ENCODE results near the gene CNOT6L.

Gene CNOT6L

GRCh38 chr4:77815636-77816035, 3.5 kb downstream of the CNOT6L start:
- TF ChIP-seq POLR2A (IDR thresholded peaks at IDR 0.05; ENCODE audit: low read depth, low read length): no peak
- no peak for DNase-seq (ENCODE audit: insufficient read length, low spot score)
- no peak for FAIRE-seq

DNA sequence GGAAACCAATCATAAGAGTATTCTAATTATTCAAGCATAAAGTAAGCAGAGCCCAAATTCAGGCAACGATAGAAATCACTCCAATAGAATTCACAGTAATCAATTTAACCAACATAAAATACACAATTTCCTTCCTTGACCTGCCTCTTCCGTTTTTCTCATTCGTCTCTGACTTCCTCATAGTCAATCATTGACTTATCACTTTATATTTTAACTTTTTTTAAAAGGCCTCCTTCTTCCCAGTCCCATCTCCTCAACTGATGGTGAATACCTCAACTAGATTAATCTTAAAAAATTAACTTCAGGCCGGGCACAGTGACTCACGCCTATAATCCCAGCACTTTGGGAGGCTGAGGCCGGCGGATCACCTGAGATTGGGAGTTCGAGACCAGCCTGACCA, 13.3 kb downstream of the CNOT6L start:
- FAIRE-seq (no peak), DNase-seq (ENCODE audit: insufficient read length, low spot score) (no peak)
- no peak for TF ChIP-seq POLR2A (IDR thresholded peaks at IDR 0.05; ENCODE audit: low read depth, low read length)

GRCh38 chr4:77804471-77804870, 14.7 kb downstream of the CNOT6L start:
- DNase-seq (ENCODE audit: insufficient read length, low spot score) (no peak), FAIRE-seq (no peak)
- no peak for TF ChIP-seq POLR2A (IDR thresholded peaks at IDR 0.05; ENCODE audit: low read depth, low read length)

DNA sequence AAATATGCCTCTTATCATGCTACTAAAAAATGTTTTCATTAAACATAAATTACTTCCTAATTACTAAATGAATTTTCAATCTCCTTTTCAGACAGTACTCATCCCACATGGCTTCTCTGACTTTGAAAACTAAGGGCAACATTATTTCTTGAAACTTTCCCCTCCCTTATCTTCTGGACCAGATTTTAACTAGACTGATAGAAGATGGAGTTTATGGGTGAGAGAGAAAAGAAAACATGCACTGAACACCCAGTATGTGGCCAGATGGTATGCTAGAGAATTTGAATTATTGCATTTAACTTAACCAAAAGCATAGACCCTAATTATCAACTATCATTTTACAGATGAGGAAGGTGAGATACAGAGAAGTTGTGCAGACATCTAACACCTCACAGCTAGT, 16.8 kb downstream of the CNOT6L start:
- FAIRE-seq (no peak), DNase-seq (ENCODE audit: insufficient read length, low spot score) (no peak)
- no peak for TF ChIP-seq POLR2A (IDR thresholded peaks at IDR 0.05; ENCODE audit: low read depth, low read length)

DNA sequence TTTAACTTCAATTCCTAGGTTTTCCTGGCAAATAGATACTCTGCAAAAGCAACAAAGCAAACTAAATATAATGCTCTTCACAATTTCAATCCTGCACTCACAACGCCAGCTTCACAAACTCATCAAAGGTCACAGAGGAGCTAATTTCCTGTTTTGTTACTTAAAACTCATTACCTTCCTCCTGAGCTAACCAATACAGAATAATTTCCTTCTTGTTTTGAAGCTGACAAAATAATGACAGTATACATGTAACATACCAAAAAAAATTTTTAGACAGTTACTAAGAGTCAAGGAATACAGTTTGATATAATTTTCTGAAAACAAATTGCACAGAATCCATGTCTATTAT, 17.9 kb downstream of the CNOT6L start:
- FAIRE-seq (no peak), DNase-seq (ENCODE audit: insufficient read length, low spot score) (no peak)
- no peak for TF ChIP-seq POLR2A (IDR thresholded peaks at IDR 0.05; ENCODE audit: low read depth, low read length)

DNA sequence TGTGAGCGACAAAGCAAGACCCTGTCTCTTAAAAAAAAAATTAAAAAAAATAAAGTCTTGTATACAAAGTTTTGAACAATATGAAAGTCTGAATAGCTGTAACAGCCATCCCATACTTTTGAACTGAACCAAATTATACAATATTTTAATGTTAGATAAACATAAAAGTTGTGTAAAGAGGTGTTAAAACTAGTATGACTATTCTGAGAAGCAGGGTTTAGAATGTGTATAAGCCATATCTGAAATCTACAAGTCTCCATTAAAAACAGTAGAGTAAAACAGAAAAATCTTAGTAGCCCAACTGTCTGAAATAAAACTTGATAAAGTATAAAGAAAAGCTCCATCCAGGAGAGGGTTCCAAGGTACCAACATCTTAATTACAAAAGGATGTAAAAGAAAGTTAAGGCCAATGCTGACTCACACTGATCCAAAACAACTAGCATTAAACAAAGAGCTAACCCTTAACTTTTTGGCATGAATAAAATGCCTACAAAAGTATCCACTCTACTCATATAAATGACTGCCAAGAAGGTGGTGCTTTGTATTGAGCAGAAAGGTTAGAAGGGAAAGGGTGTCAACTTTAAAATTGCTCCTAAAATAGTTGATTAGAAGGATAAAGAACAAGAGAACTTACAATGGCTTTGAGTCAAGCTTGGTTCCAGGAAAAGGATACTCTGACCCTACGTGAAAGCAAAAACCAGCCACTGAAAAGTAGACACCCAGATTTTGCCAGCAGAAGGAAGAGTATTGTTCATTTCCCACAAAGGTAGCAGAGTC, 18.5 kb downstream of the CNOT6L start:
- DNase-seq (ENCODE audit: insufficient read length, low spot score) (no peak), FAIRE-seq (no peak)
- TF ChIP-seq POLR2A (IDR thresholded peaks at IDR 0.05; ENCODE audit: low read depth, low read length): no peak

DNA sequence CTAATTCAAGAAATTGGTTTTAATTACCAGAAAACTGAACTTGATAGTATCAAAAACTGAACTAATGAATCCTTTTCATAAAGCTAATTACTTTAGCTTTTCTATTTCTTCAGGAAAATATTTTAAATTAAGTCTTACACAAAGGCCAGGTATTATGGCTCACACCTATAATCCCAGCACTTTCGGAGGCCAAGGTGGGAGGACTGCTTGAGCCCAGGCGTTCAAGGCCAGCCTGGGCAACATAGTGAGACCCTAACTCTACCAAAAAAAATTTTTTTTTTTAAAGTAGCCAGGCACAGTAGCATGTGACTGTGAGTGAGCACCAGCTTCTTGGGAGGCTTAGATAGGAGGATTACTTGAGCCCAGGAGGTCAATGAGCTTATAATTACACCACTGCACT, 19.1 kb downstream of the CNOT6L start:
- no peak for DNase-seq (ENCODE audit: insufficient read length, low spot score)
- TF ChIP-seq POLR2A (IDR thresholded peaks at IDR 0.05; ENCODE audit: low read depth, low read length): no peak
- no peak for FAIRE-seq

- DNase-seq (ENCODE audit: insufficient read length, low spot score) (no peak), FAIRE-seq (no peak)
- no peak for TF ChIP-seq POLR2A (IDR thresholded peaks at IDR 0.05; ENCODE audit: low read depth, low read length)
These were observed 20.8 kb downstream of the CNOT6L start for GRCh38 chr4:77798385-77798784.

DNA sequence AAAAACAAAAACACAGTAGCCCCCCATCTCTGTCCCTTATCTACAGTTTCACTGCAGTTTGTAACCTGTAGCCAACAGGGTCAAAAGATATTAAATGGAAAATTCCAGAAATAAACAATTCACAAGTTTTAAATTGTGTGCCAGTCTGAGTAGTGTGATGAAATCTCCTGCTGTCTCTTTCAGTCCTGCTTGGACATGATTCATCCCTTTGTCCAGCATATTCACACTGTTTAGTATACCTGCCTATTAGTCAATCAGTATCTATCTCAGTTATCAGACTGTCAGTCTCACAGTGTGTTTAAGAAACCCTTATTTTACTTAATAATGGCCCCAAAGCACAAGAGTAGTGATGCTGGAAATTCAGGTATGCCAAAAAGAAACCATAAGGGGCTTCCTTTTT, 21.9 kb downstream of the CNOT6L start:
- TF ChIP-seq POLR2A (IDR thresholded peaks at IDR 0.05; ENCODE audit: low read depth, low read length): no peak
- FAIRE-seq: no peak
- DNase-seq (ENCODE audit: insufficient read length, low spot score): no peak

- DNase-seq (ENCODE audit: insufficient read length, low spot score) (no peak), FAIRE-seq (no peak)
- TF ChIP-seq POLR2A (IDR thresholded peaks at IDR 0.05; ENCODE audit: low read depth, low read length): no peak
These were observed 23.8 kb downstream of the CNOT6L start for GRCh38 chr4:77795326-77795725.

GRCh38 chr4:77790146-77790545, 29.0 kb downstream of the CNOT6L start:
- no peak for TF ChIP-seq POLR2A (IDR thresholded peaks at IDR 0.05; ENCODE audit: low read depth, low read length)
- FAIRE-seq (no peak), DNase-seq (ENCODE audit: insufficient read length, low spot score) (no peak)

- DNase-seq (ENCODE audit: insufficient read length, low spot score) (no peak), FAIRE-seq (no peak)
- no peak for TF ChIP-seq POLR2A (IDR thresholded peaks at IDR 0.05; ENCODE audit: low read depth, low read length)
These were observed 30.2 kb downstream of the CNOT6L start for GRCh38 chr4:77788990-77789389.

GRCh38 chr4:77787969-77788368, 31.2 kb downstream of the CNOT6L start:
- DNase-seq (ENCODE audit: insufficient read length, low spot score) (no peak), FAIRE-seq (no peak)
- no peak for TF ChIP-seq POLR2A (IDR thresholded peaks at IDR 0.05; ENCODE audit: low read depth, low read length)

DNA sequence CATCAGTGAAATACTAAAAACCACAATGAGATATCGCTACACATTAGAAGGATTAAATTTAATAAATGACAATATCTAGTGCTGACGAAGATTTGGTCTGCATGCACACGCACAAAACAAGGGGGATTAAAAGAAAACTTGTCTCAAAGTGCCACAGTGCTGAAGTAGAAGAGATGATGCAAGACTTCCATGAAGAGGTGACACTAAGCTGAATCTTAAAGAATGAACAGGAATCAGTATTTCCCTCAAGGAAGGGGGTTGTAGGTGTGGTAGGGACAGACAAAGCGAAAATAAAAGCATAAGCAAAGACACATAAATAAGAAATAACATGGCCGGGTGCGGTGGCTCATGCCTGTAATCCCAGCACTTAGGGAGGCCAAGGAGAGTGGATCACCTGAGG, 33.5 kb downstream of the CNOT6L start:
- no peak for DNase-seq (ENCODE audit: insufficient read length, low spot score)
- FAIRE-seq: no peak
- no peak for TF ChIP-seq POLR2A (IDR thresholded peaks at IDR 0.05; ENCODE audit: low read depth, low read length)

- no peak for FAIRE-seq
- no peak for TF ChIP-seq POLR2A (IDR thresholded peaks at IDR 0.05; ENCODE audit: low read depth, low read length)
- no peak for DNase-seq (ENCODE audit: insufficient read length, low spot score)
These were observed 35.3 kb downstream of the CNOT6L start for GRCh38 chr4:77783895-77784294.
